Hematopoietic multipotent progenitor cell treated with erythropoietin and hydrocortisone succinate and interleukin-3 and kit ligand, for 4 days (in vitro differentiated cells): ENCODE results near the gene CCN6.

Source experiments
- DNase-seq: peaks from one replicate; pipeline ENCODE4 v3.0.0-alpha.2; 2015

Gene CCN6

GRCh38 chr6:112054001-112054400 lies at the start of gene CCN6:
TSS of gene CCN6 (plus strand) at chr6:112054104. CDS start at chr6:112054358, 254 bp downstream.
- no peak for DNase-seq

- DNase-seq, result no peak
Observed at GRCh38 chr6:112004201-112005012, 49.5 kb upstream of the CCN6 start.

- DNase-seq, result no peak
Observed at GRCh38 chr6:112005013-112005371, 48.9 kb upstream of the CCN6 start.

- no peak for DNase-seq
Observed at GRCh38 chr6:112007254-112007653, 46.6 kb upstream of the CCN6 start.

GRCh38 chr6:112007805-112008204 lies 46.1 kb upstream of the CCN6 start:
- DNase-seq, result peak; percentile 61

- no peak for DNase-seq
Observed at GRCh38 chr6:112008482-112008881, 45.4 kb upstream of the CCN6 start.

- DNase-seq, result peak; percentile 38
Observed at GRCh38 chr6:112010328-112010727, 43.6 kb upstream of the CCN6 start.

- DNase-seq, result no peak
Observed at GRCh38 chr6:112013051-112013450, 40.9 kb upstream of the CCN6 start.

GRCh38 chr6:112014483-112014882 lies 39.4 kb upstream of the CCN6 start:
- peak; percentile 35 for DNase-seq

- no peak for DNase-seq
Observed at GRCh38 chr6:112015725-112016124, 38.2 kb upstream of the CCN6 start.

GRCh38 chr6:112016320-112016719 lies 37.6 kb upstream of the CCN6 start:
- no peak for DNase-seq

- no peak for DNase-seq
Observed at GRCh38 chr6:112017169-112017568, 36.7 kb upstream of the CCN6 start.

GRCh38 chr6:112017760-112018537 lies 36.0 kb upstream of the CCN6 start:
- DNase-seq, result no peak

- no peak for DNase-seq
Observed at GRCh38 chr6:112018619-112019416, 35.1 kb upstream of the CCN6 start.

- no peak for DNase-seq
Observed at GRCh38 chr6:112019589-112019988, 34.3 kb upstream of the CCN6 start.

GRCh38 chr6:112021691-112022310 lies 32.1 kb upstream of the CCN6 start:
- peak; percentile 49 for DNase-seq

- no peak for DNase-seq
Observed at GRCh38 chr6:112022749-112023148, 31.2 kb upstream of the CCN6 start.

- DNase-seq, result no peak
Observed at GRCh38 chr6:112024464-112024863, 29.4 kb upstream of the CCN6 start.

- DNase-seq, result no peak
Observed at GRCh38 chr6:112026933-112027332, 27.0 kb upstream of the CCN6 start.

- peak; percentile 81 for DNase-seq
Observed at GRCh38 chr6:112027942-112028674, 25.8 kb upstream of the CCN6 start.

- DNase-seq, result peak; percentile 85
Observed at GRCh38 chr6:112029045-112029822, 24.7 kb upstream of the CCN6 start.
